WTC11 (cell line): ENCODE measurements around the gene KDM5B. TPM values are rescaled to one million over a fixed set of nuclear protein-coding genes. Genes with fewer than 3 reads are reported as not detected.

ENCODE experiments used
- ATAC-seq: fragments of 200-7000 bp; cut with Tn5 transposase; 2 replicates; pipeline ENCODE4 v1.10.0; 2021; ENCODE audit warnings: mild to moderate bottlenecking, moderate library complexity
- CTCF ChIA-PET: fragments of 300-600 bp; sonication (Branson Sonifier 250); formaldehyde crosslinking; loops from one replicate; lab custom pipeline; 2021; ENCODE audit warnings: antibody characterized with exemption; lab: Charles Lee
- POLR2A ChIA-PET: fragments of 350-600 bp; sonication (Branson Sonifier 250); formaldehyde crosslinking; loops from one replicate; lab custom pipeline; 2021; ENCODE audit warnings: antibody characterized with exemption; lab: Charles Lee
- DNase-seq: peaks from one replicate; pipeline ENCODE4 v3.0.0; 2021; ENCODE audit warnings: low spot score
- H3K27ac Mint-ChIP-seq: 2 replicates; pipeline ENCODE4 v1.8.0; 2021; ENCODE audit warnings: mixed read lengths
- H3K27me3 Mint-ChIP-seq: 2 replicates; pipeline ENCODE4 v1.8.0; 2021; ENCODE audit warnings: low read depth, mild to moderate bottlenecking, moderate library complexity, mixed read lengths
- H3K36me3 Mint-ChIP-seq: 2 replicates; pipeline ENCODE4 v1.8.0; 2021; ENCODE audit warnings: mixed read lengths
- H3K4me1 Mint-ChIP-seq: 2 replicates; pipeline ENCODE4 v1.8.0; 2022; ENCODE audit warnings: mixed read lengths
- H3K4me3 Mint-ChIP-seq: 2 replicates; pipeline ENCODE4 v1.8.0; 2021; ENCODE audit warnings: mild to moderate bottlenecking, moderate library complexity, mixed read lengths
- H3K9me3 Mint-ChIP-seq: 2 replicates; pipeline ENCODE4 v1.8.0; 2021; ENCODE audit warnings: mixed read lengths
- ATF1 ChIP-seq: sonication (generic); formaldehyde crosslinking; IDR thresholded peaks from 2 replicates; pipeline ENCODE4 v1.8.1; 2023; ENCODE audit warnings: mild to moderate bottlenecking, moderate library complexity, missing genetic modification reagents
- CBFB ChIP-seq: sonication (generic); formaldehyde crosslinking; IDR thresholded peaks from 2 replicates; pipeline ENCODE4 v1.8.1; 2022; ENCODE audit warnings: mild to moderate bottlenecking, low read depth, missing genetic modification reagents
- GABPB1 ChIP-seq: sonication (generic); formaldehyde crosslinking; IDR thresholded peaks from 2 replicates; pipeline ENCODE4 v1.8.1; 2023; ENCODE audit warnings: mild to moderate bottlenecking, missing genetic modification reagents
- IRF2 ChIP-seq: sonication (generic); formaldehyde crosslinking; IDR thresholded peaks from 2 replicates; pipeline ENCODE4 v1.8.0; 2022; ENCODE audit warnings: low read depth, missing genetic modification reagents, borderline replicate concordance
- MXD4 ChIP-seq: fragments of 250-450 bp; sonication (Bioruptor Pico); IDR thresholded peaks from 2 replicates; pipeline ENCODE4 v1.8.0; 2021; ENCODE audit warnings: mild to moderate bottlenecking, moderate library complexity, borderline replicate concordance
- MYBL2 ChIP-seq: sonication (generic); formaldehyde crosslinking; IDR thresholded peaks from 2 replicates; pipeline ENCODE4 v1.8.1; 2023; ENCODE audit warnings: mild to moderate bottlenecking, moderate library complexity, missing genetic modification reagents
- NFYB ChIP-seq: sonication (generic); formaldehyde crosslinking; conservative IDR thresholded peaks from 2 replicates; pipeline ENCODE4 v1.8.0; 2022; ENCODE audit warnings: low read depth, missing genetic modification reagents
- PRRX2 ChIP-seq: fragments of 250-450 bp; sonication (Bioruptor Pico); IDR thresholded peaks from 2 replicates; pipeline ENCODE4 v1.8.0; 2021; ENCODE audit warnings: mild to moderate bottlenecking
- RORB ChIP-seq: fragments of 250-450 bp; sonication (Bioruptor Pico); IDR thresholded peaks from 2 replicates; pipeline ENCODE4 v1.9.0; 2021; ENCODE audit warnings: mild to moderate bottlenecking
- SMAD4 ChIP-seq: sonication (generic); formaldehyde crosslinking; IDR thresholded peaks from 2 replicates; pipeline ENCODE4 v1.8.0; 2022; ENCODE audit warnings: mild to moderate bottlenecking, missing genetic modification reagents
- ZNF121 ChIP-seq: sonication (generic); formaldehyde crosslinking; IDR thresholded peaks from 2 replicates; pipeline ENCODE4 v1.8.0; 2023; ENCODE audit warnings: missing genetic modification reagents
- ZNF138 ChIP-seq: sonication (generic); formaldehyde crosslinking; conservative IDR thresholded peaks from 2 replicates; pipeline ENCODE4 v1.8.1; 2022; ENCODE audit warnings: mild to moderate bottlenecking, moderate library complexity, missing genetic modification reagents
- ZNF232 ChIP-seq: sonication (generic); formaldehyde crosslinking; IDR thresholded peaks from 2 replicates; pipeline ENCODE4 v1.8.0; 2022; ENCODE audit warnings: mild to moderate bottlenecking, missing genetic modification reagents
- ZNF423 ChIP-seq: fragments of 250-450 bp; sonication (Bioruptor Pico); IDR thresholded peaks from 2 replicates; pipeline ENCODE4 v2.1.2; 2022; ENCODE audit warnings: mild to moderate bottlenecking, moderate library complexity
- ZNF671 ChIP-seq: fragments of 250-450 bp; sonication (Bioruptor Pico); IDR thresholded peaks from 2 replicates; pipeline ENCODE4 v1.8.0; 2021; ENCODE audit warnings: mild to moderate bottlenecking
- total RNA-seq: library from RNA; stranded (reverse); gene quantifications from 3 replicates; pipeline ENCODE4 v1.2.3, GENCODE V29; 2021
- TF ChIP-seq, protein P1 (sequence below): fragments of 250-450 bp; sonication (Bioruptor Pico); IDR thresholded peaks from 2 replicates; pipeline ENCODE4 v1.9.0; 2021; ENCODE audit warnings: mild to moderate bottlenecking
- TF ChIP-seq, protein P2 (sequence below): sonication (generic); formaldehyde crosslinking; IDR thresholded peaks from 2 replicates; pipeline ENCODE4 v1.8.1; 2022; ENCODE audit warnings: mild to moderate bottlenecking, missing genetic modification reagents, moderate library complexity, borderline replicate concordance
- TF ChIP-seq, protein P3 (sequence below): fragments of 250-450 bp; sonication (Bioruptor Pico); conservative IDR thresholded peaks from 2 replicates; pipeline ENCODE4 v1.9.0; 2021; ENCODE audit warnings: mild to moderate bottlenecking
- TF ChIP-seq, protein P4 (sequence below): sonication (generic); formaldehyde crosslinking; IDR thresholded peaks from 2 replicates; pipeline ENCODE4 v1.8.1; 2022; ENCODE audit warnings: low read depth, mild to moderate bottlenecking, moderate library complexity, missing genetic modification reagents, borderline replicate concordance
- TF ChIP-seq, protein P5 (sequence below): fragments of 250-450 bp; sonication (Bioruptor Pico); IDR thresholded peaks from 2 replicates; pipeline ENCODE4 v1.9.0; 2021; ENCODE audit warnings: mild to moderate bottlenecking, borderline replicate concordance
- TF ChIP-seq, protein P6 (sequence below): sonication (generic); formaldehyde crosslinking; IDR thresholded peaks from 2 replicates; pipeline ENCODE4 v1.8.1; 2023; ENCODE audit warnings: mild to moderate bottlenecking, missing genetic modification reagents

The KDM5B gene
- total RNA-seq, 1 experiment from 2014 or later, result 222 TPM

DNA sequence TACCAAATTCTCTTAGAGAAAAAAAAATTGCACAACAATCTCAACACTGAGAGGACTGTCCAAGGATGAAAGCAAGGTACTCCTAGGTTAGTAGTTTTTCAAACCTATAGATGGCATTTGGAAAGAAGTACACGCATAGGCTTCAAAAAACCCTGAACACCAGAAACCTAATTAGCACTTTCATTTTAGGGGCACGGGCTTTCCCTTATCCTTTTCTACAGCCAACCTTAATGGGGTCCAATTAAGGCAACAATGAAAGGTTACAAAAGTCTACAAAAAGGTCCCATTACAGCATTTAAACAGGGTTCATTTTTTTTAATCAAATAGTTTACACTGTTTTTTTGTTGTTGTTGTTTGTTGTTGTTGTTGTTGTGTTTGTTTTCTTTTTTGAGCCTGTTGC, 6.2 kb downstream of the KDM5B start (continued):
- TF ChIP-seq GABPB1 (CRISPR knock-in tag), result no peak
- TF ChIP-seq PRRX2 (CRISPR knock-in tag), result no peak
- no peak for TF ChIP-seq IRF2 (CRISPR knock-in tag)
- TF ChIP-seq, protein P1, sequence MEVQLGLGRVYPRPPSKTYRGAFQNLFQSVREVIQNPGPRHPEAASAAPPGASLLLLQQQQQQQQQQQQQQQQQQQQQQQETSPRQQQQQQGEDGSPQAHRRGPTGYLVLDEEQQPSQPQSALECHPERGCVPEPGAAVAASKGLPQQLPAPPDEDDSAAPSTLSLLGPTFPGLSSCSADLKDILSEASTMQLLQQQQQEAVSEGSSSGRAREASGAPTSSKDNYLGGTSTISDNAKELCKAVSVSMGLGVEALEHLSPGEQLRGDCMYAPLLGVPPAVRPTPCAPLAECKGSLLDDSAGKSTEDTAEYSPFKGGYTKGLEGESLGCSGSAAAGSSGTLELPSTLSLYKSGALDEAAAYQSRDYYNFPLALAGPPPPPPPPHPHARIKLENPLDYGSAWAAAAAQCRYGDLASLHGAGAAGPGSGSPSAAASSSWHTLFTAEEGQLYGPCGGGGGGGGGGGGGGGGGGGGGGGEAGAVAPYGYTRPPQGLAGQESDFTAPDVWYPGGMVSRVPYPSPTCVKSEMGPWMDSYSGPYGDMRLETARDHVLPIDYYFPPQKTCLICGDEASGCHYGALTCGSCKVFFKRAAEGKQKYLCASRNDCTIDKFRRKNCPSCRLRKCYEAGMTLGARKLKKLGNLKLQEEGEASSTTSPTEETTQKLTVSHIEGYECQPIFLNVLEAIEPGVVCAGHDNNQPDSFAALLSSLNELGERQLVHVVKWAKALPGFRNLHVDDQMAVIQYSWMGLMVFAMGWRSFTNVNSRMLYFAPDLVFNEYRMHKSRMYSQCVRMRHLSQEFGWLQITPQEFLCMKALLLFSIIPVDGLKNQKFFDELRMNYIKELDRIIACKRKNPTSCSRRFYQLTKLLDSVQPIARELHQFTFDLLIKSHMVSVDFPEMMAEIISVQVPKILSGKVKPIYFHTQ, result no peak
- TF ChIP-seq RORB (CRISPR knock-in tag), result no peak

DNA sequence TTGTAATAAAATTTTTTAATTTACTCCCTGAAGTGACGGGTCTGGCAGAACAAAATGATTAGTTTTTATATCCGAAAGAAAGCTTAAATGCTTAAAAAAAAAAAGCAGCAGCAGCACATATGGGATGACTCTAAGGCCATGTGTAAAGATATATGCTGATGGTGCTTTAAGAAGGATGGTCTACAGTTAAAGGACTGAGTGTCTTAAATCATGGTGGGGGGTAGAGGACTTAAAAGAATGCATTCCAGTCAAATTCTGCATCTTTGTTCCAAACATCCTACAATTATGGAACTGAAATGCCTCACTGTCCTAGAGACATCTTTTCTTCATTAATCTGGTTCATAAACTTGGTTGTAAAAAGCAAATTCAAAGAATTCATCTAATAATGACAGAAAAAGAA, 7.0 kb downstream of the KDM5B start:
- ATAC-seq, result no peak
- H3K4me3 Mint-ChIP-seq, result no peak overlapping the region
- H3K36me3 Mint-ChIP-seq, result peaks cover 7% of the 10 kb centered on the region
- H3K4me1 Mint-ChIP-seq, result peaks cover 78% of the 10 kb centered on the region
- no peak for DNase-seq
- ChIA-PET CTCF (no interaction called here), POLR2A (interaction anchor here (2.1 kb wide), 1 partner anchor 10 kb away, joined by 6 read pairs; the partner anchor contains the start of gene PCAT6)
- H3K27ac Mint-ChIP-seq, result no peak overlapping the region
- no peaks in the 10 kb centered on the region for H3K9me3 Mint-ChIP-seq
- H3K27me3 Mint-ChIP-seq, result no peaks in the 10 kb centered on the region
- no peak for TF ChIP-seq PRRX2 (CRISPR knock-in tag)
- no peak for TF ChIP-seq NFYB
- TF ChIP-seq, protein P2, sequence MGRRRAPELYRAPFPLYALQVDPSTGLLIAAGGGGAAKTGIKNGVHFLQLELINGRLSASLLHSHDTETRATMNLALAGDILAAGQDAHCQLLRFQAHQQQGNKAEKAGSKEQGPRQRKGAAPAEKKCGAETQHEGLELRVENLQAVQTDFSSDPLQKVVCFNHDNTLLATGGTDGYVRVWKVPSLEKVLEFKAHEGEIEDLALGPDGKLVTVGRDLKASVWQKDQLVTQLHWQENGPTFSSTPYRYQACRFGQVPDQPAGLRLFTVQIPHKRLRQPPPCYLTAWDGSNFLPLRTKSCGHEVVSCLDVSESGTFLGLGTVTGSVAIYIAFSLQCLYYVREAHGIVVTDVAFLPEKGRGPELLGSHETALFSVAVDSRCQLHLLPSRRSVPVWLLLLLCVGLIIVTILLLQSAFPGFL (CRISPR knock-in tag), result no peak
- no peak for TF ChIP-seq ATF1 (CRISPR knock-in tag)
- TF ChIP-seq SMAD4, result no peak
- TF ChIP-seq MXD4, result no peak
- no peak for TF ChIP-seq MYBL2 (CRISPR knock-in tag)
- no peak for TF ChIP-seq ZNF232
- TF ChIP-seq, protein P3, sequence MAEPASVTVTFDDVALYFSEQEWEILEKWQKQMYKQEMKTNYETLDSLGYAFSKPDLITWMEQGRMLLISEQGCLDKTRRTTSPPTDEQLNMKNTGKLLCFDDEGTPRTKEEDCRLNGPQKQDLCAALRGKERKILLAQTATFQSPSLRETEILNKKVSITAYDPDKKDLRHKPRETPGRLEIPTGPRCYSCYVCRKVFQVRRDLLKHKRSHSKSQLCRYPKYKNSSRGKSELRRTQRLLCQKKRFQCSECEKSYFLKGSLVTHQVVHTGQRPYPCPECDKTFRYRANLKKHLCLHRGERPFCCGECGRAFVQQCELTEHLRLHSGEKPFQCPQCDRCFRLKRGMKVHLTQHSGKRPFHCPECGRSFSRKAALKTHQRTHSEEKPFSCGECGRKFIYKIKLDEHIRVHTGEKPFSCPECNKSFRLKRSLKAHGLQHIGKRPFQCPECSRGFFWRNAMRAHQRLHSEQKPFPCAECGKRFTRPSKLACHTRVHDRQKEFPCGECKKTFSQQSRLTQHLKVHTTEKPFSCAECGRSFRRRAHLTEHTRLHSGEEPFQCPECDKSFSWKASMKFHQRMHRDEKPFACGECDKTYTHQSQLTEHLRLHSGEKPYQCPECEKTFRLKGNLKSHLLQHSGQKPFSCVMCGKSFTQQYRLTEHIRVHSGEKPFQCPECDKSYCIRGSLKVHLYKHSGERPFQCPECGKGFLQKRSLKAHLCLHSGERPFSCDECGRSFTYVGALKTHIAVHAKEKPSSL (CRISPR knock-in tag), result no peak
- TF ChIP-seq ZNF121 (CRISPR knock-in tag), result no peak
- TF ChIP-seq, protein P4, sequence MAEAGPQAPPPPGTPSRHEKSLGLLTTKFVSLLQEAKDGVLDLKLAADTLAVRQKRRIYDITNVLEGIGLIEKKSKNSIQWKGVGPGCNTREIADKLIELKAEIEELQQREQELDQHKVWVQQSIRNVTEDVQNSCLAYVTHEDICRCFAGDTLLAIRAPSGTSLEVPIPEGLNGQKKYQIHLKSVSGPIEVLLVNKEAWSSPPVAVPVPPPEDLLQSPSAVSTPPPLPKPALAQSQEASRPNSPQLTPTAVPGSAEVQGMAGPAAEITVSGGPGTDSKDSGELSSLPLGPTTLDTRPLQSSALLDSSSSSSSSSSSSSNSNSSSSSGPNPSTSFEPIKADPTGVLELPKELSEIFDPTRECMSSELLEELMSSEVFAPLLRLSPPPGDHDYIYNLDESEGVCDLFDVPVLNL, result no peak
- TF ChIP-seq ZNF138 (CRISPR knock-in tag), result no peak

DNA sequence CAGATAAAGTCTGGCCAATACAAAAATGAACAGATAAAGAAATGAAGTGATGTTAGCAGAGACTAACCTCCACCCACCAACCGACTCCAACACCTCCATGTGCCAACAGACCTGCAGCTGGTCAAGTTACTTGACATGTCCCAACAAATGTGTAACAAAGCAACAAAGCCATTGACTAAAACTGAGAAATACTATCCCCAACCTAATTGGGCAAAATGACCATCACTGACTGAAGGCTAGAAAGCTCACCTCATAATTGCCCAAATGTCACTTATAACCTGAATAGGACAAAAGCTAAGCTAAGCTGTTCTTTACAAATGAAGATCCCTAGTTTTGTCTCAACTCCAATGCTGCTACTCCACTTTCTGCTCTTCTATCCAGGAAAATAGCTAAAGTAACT, 7.5 kb downstream of the KDM5B start:
- ATAC-seq, result no peak
- CTCF ChIA-PET, result no interaction called here
- POLR2A ChIA-PET, result interaction anchor here (0.8 to 2.1 kb wide), 2 partner anchors 10 to 60 kb away, joined by 3 to 6 read pairs; partner anchors contain the start of gene PCAT6
- Mint-ChIP-seq H3K36me3 (peaks cover 7% of the 10 kb centered on the region), H3K27ac (peak overlapping the region; percentile 75), H3K4me1 (peaks cover 76% of the 10 kb centered on the region), H3K27me3 (no peaks in the 10 kb centered on the region), H3K9me3 (no peaks in the 10 kb centered on the region), H3K4me3 (no peak overlapping the region)
- no peak for DNase-seq
- TF ChIP-seq ZNF671 (CRISPR knock-in tag), result no peak
- TF ChIP-seq, protein P5, sequence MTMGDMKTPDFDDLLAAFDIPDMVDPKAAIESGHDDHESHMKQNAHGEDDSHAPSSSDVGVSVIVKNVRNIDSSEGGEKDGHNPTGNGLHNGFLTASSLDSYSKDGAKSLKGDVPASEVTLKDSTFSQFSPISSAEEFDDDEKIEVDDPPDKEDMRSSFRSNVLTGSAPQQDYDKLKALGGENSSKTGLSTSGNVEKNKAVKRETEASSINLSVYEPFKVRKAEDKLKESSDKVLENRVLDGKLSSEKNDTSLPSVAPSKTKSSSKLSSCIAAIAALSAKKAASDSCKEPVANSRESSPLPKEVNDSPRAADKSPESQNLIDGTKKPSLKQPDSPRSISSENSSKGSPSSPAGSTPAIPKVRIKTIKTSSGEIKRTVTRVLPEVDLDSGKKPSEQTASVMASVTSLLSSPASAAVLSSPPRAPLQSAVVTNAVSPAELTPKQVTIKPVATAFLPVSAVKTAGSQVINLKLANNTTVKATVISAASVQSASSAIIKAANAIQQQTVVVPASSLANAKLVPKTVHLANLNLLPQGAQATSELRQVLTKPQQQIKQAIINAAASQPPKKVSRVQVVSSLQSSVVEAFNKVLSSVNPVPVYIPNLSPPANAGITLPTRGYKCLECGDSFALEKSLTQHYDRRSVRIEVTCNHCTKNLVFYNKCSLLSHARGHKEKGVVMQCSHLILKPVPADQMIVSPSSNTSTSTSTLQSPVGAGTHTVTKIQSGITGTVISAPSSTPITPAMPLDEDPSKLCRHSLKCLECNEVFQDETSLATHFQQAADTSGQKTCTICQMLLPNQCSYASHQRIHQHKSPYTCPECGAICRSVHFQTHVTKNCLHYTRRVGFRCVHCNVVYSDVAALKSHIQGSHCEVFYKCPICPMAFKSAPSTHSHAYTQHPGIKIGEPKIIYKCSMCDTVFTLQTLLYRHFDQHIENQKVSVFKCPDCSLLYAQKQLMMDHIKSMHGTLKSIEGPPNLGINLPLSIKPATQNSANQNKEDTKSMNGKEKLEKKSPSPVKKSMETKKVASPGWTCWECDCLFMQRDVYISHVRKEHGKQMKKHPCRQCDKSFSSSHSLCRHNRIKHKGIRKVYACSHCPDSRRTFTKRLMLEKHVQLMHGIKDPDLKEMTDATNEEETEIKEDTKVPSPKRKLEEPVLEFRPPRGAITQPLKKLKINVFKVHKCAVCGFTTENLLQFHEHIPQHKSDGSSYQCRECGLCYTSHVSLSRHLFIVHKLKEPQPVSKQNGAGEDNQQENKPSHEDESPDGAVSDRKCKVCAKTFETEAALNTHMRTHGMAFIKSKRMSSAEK (CRISPR knock-in tag), result no peak
- no peak for TF ChIP-seq ZNF423 (CRISPR knock-in tag)
- TF ChIP-seq, protein P6, sequence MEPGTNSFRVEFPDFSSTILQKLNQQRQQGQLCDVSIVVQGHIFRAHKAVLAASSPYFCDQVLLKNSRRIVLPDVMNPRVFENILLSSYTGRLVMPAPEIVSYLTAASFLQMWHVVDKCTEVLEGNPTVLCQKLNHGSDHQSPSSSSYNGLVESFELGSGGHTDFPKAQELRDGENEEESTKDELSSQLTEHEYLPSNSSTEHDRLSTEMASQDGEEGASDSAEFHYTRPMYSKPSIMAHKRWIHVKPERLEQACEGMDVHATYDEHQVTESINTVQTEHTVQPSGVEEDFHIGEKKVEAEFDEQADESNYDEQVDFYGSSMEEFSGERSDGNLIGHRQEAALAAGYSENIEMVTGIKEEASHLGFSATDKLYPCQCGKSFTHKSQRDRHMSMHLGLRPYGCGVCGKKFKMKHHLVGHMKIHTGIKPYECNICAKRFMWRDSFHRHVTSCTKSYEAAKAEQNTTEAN (CRISPR knock-in tag), result no peak
- no peak for TF ChIP-seq CBFB
